Testis (tissue), 3 donors: ENCODE results near the gene ARFGAP3. TPM values are rescaled to one million over a fixed set of nuclear protein-coding genes. Genes with fewer than 3 reads are reported as not detected.

Experiments used
- DNase-seq: peaks from one replicate; pipeline ENCODE4 v3.0.0-alpha.2; 2019
- H3K27ac ChIP-seq, 2 donors: fragments of 200-600 bp; sonication (generic); one replicate each; pipeline ENCODE4 v1.5.1; 2019
- H3K27me3 ChIP-seq: fragments of 200-600 bp; sonication (generic); one replicate; pipeline ENCODE4 v1.5.1; 2019
- H3K36me3 ChIP-seq: fragments of 200-600 bp; sonication (generic); one replicate; pipeline ENCODE4 v1.5.1; 2017; ENCODE audit warnings: low read depth; ENCODE audit errors: missing control alignments
- H3K4me1 ChIP-seq: fragments of 200-600 bp; sonication (generic); one replicate; pipeline ENCODE4 v1.5.1; 2019
- H3K4me3 ChIP-seq, 2 donors: fragments of 200-600 bp; sonication (generic); one replicate each; pipeline ENCODE4 v1.5.1; 2017 to 2019
- H3K9me3 ChIP-seq: fragments of 200-600 bp; sonication (generic); one replicate; pipeline ENCODE4 v1.5.1; 2017
- POLR2A ChIP-seq: fragments of 450-650 bp; IDR thresholded peaks from one replicate; pipeline ENCODE4 v1.6.1; 2017; ENCODE audit warnings: antibody characterized with exemption, mild to moderate bottlenecking, moderate library complexity
- WGBS, 2 donors: methylation state at CpG; one replicate each; pipeline ENCODE4 v1.1.5; 2018; 5-methylcytosine and 5-hydroxymethylcytosine counted together
- intact Hi-C: fragments of 100-400 bp; cut with DNase I; formaldehyde crosslinking; loops from one replicate; pipeline ENCODE4 v1.15.1; 2023; ENCODE audit warnings: low total_unique reads
- polyA plus RNA-seq: library from polyadenylated mRNA; stranded (reverse); fragments of 350-450 nt; fragmentation: Illumina TruSeq; extraction: RNeasy Lipid Tissue Mini Kit (QIAGEN cat#74804); gene quantifications from one replicate; pipeline ENCODE4 v1.2.3, GENCODE V29; 2014; ENCODE audit warnings: low read depth, low replicate concordance; ENCODE audit not compliant: insufficient read depth
- total RNA-seq, 2 donors: library from RNA; depleted of rRNA; stranded (reverse); fragments of >200 nt; gene quantifications; one replicate each; pipeline ENCODE4 v1.2.3, GENCODE V29; 2016
- TF ChIP-seq, protein P1 (sequence below), 3 experiments: fragments of 450-650 bp in 2 of 3; fragments of 200-600 bp in 1 of 3; sonication (generic) in 1 of 3; IDR thresholded peaks; one replicate each; pipeline ENCODE4 v1.5.1; 2016 to 2019; ENCODE audit warnings: antibody characterized with exemption in 3 of 3, mild to moderate bottlenecking in 2 of 3, moderate library complexity in 1 of 3

Gene ARFGAP3
- total and polyA plus RNA-seq, 3 donors from 2014 or later = 50.2 to 82.9 (median 54.1) TPM

DNA sequence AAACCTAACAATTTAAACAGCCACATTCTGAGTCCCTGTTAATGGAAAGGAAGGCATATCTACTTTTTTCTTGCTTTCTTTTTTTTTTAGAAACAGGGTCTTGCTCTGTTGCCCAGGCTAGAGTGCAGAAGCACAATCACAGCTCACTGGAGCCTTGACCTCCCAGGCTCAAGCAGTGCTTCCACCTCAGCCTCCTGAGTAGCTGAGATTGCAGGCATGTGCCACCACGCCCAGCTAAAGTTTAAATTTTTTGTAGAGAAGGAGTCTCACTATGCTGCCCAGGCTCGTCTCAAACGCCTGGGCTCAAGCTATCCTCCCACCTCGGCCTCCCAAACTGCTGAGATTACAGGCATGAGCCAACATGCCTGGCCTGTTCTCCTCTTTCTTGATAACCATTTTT is 25.4 kb downstream of the ARFGAP3 start:
- peak; percentile 7 for DNase-seq
- Histone ChIP-seq H3K27ac (no peak overlapping the region), H3K36me3 (no peaks in the 10 kb centered on the region), H3K9me3 (no peaks in the 10 kb centered on the region), H3K4me1 (no peaks in the 10 kb centered on the region), H3K4me3 (no peak overlapping the region), H3K27me3 (no peaks in the 10 kb centered on the region)
- intact Hi-C loops = no loop called here
- 84 to 90% methylated on average over 4 of the region's 4 CpGs for WGBS, 2 donors
- no peak for TF ChIP-seq POLR2A
- TF ChIP-seq, protein P1, sequence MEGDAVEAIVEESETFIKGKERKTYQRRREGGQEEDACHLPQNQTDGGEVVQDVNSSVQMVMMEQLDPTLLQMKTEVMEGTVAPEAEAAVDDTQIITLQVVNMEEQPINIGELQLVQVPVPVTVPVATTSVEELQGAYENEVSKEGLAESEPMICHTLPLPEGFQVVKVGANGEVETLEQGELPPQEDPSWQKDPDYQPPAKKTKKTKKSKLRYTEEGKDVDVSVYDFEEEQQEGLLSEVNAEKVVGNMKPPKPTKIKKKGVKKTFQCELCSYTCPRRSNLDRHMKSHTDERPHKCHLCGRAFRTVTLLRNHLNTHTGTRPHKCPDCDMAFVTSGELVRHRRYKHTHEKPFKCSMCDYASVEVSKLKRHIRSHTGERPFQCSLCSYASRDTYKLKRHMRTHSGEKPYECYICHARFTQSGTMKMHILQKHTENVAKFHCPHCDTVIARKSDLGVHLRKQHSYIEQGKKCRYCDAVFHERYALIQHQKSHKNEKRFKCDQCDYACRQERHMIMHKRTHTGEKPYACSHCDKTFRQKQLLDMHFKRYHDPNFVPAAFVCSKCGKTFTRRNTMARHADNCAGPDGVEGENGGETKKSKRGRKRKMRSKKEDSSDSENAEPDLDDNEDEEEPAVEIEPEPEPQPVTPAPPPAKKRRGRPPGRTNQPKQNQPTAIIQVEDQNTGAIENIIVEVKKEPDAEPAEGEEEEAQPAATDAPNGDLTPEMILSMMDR (IDR thresholded peaks at IDR 0.05) = no peak

DNA sequence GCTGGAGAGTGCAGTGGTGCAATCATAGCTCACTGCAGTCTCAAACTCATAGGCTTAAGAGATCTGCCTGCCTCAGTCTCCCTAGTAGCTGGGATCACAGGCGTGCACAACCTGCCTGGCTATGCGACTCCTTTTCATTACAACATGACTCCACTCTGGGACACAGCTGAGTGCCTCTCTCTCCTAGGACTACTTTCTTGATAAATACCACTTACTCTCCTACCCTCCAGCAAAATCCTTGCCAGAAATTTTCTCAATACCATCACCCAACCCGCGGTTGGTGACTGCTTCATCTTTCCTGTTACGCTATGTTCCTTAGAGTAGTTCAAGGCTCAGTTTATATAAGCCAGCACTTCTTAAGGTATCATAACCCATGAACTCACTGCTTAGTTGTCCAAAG is 26.9 kb downstream of the ARFGAP3 start:
- no peaks in the 10 kb centered on the region for H3K4me1 ChIP-seq
- 87 to 92% methylated on average over 5 of the region's 5 CpGs for WGBS, 2 donors
- H3K36me3 ChIP-seq = no peaks in the 10 kb centered on the region
- intact Hi-C loops = no loop called here
- TF ChIP-seq, protein P1 (IDR thresholded peaks at IDR 0.05) = no peak
- TF ChIP-seq POLR2A = no peak
- no peaks in the 10 kb centered on the region for H3K27me3 ChIP-seq
- no peak overlapping the region for H3K4me3 ChIP-seq
- H3K27ac ChIP-seq = no peak overlapping the region
- H3K9me3 ChIP-seq = no peaks in the 10 kb centered on the region
- DNase-seq = peak; percentile 7

DNA sequence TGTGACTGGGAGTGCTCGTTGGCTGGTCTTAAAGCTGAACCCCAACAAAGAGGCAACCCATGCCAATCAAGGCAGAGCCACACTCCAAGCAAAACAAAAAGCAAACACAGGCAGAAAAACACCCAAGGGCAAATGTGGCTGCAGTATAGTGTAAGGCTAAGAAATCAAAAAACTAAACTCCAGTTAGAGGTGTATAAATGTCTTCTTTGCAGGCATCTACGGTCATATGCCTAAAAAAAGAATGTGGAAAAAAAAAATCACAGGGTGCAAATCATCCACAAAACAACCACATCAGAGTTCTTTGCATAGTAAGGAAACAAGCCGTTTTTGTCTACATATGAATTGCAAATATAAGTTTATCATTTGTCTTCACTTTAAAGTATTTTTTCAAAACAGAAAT is 27.8 kb downstream of the ARFGAP3 start:
- intact Hi-C loops = no loop called here
- whole genome bisulfite sequencing, 2 donors = 86 to 88% methylated on average over 3 of the region's 3 CpGs
- H3K4me3 ChIP-seq = no peak overlapping the region
- H3K36me3 ChIP-seq = no peaks in the 10 kb centered on the region
- no peaks in the 10 kb centered on the region for H3K27me3 ChIP-seq
- no peaks in the 10 kb centered on the region for H3K4me1 ChIP-seq
- H3K27ac ChIP-seq = no peak overlapping the region
- H3K9me3 ChIP-seq = no peaks in the 10 kb centered on the region
- TF ChIP-seq, protein P1 (IDR thresholded peaks at IDR 0.05) = no peak
- no peak for DNase-seq

DNA sequence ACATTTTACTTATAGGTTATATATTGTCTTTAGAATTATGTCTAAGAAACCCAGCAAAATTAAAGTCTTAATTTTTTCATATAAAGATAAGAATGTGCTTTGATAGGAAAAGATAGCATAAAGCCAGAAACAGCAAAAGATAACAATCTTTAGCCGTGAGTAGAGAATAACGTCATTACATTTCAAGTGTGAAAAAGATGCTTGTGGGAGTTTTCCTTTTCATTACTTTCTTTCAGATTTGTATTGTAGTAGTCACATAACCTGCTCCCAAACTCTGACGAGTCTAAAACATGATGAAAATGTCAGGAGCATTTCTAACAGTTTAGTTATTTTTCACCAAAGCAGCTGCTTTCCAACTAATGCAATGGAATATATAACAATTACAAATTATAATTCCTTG is 31.3 kb downstream of the ARFGAP3 start:
- Histone ChIP-seq H3K4me1 (no peaks in the 10 kb centered on the region), H3K27me3 (no peaks in the 10 kb centered on the region), H3K27ac (no peak overlapping the region), H3K36me3 (no peaks in the 10 kb centered on the region), H3K4me3 (no peak overlapping the region), H3K9me3 (no peaks in the 10 kb centered on the region)
- intact Hi-C loops = no loop called here
- WGBS, 2 donors = 68 to 75% methylated on average over 3 of the region's 3 CpGs
- DNase-seq = no peak
- TF ChIP-seq, protein P1 (IDR thresholded peaks at IDR 0.05) = no peak
- TF ChIP-seq POLR2A = no peak

DNA sequence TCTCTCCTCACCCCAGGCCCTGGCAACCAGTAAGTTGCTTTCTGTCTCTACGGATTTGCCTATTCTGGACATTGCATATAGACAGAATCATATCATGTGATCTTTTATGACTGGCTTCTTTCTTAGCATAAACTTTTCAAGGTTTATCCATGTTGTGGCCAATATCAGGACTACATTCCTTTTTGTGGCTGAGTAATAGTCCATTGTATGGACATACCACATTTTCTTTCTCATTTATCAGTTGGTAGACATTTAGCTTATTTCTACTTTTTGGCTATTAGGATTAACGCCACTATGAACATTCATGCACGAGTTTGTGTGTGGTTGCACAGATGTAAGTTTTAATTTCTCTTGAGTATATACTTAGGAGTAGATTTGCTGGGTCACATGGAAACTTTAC is 35.7 kb downstream of the ARFGAP3 start:
- H3K36me3 ChIP-seq = no peaks in the 10 kb centered on the region
- H3K4me3 ChIP-seq = no peak overlapping the region
- no peaks in the 10 kb centered on the region for H3K9me3 ChIP-seq
- intact Hi-C loops = no loop called here
- H3K4me1 ChIP-seq = no peaks in the 10 kb centered on the region
- TF ChIP-seq, protein P1 (IDR thresholded peaks at IDR 0.05) = no peak
- TF ChIP-seq POLR2A = no peak
- no peak for DNase-seq
- no peak overlapping the region for H3K27ac ChIP-seq
- 95 to 97% methylated on average over 3 of the region's 3 CpGs for WGBS, 2 donors
- no peaks in the 10 kb centered on the region for H3K27me3 ChIP-seq
